MM.1S (cell line): ENCODE measurements around the gene HGS.
A peak's percentile ranks its signal among the peaks of the same experiment; 100 is the strongest.

ENCODE experiments used
- DNase-seq: peaks from one replicate; pipeline ENCODE4 v3.0.0-alpha.2; 2015
- H2AFZ ChIP-seq: fragments of 300-600 bp; sonication (generic); 2 replicates; pipeline ENCODE4 v1.6.0; 2016; ENCODE audit warnings: antibody characterized with exemption, low read length
- H3F3A ChIP-seq: fragments of 300-600 bp; sonication (generic); 2 replicates; pipeline ENCODE4 v1.6.1; 2016; ENCODE audit warnings: mild to moderate bottlenecking, antibody characterized with exemption, low read length, moderate library complexity, mixed read lengths; ENCODE audit not compliant: insufficient read depth
- H3K27ac ChIP-seq: fragments of 300-600 bp; sonication (generic); 2 replicates; pipeline ENCODE4 v1.5.1; 2016; ENCODE audit warnings: mild to moderate bottlenecking, low read length
- H3K27me3 ChIP-seq: fragments of 300-600 bp; sonication (generic); replicated peaks from 2 replicates; pipeline ENCODE4 v1.6.0; 2016; ENCODE audit warnings: low read length; ENCODE audit not compliant: insufficient read depth
- H3K36me3 ChIP-seq: fragments of 300-600 bp; sonication (generic); replicated peaks from 2 replicates; pipeline ENCODE4 v1.6.1; 2016; ENCODE audit warnings: mild to moderate bottlenecking, low read length, mixed read lengths; ENCODE audit not compliant: insufficient read depth
- H3K4me1 ChIP-seq: fragments of 300-600 bp; sonication (generic); 2 replicates; pipeline ENCODE4 v1.6.1; 2016; ENCODE audit warnings: low read length, mixed read lengths
- H3K4me2 ChIP-seq: fragments of 300-600 bp; sonication (generic); 2 replicates; pipeline ENCODE4 v1.6.0; 2016; ENCODE audit warnings: low read depth, low read length
- H3K4me3 ChIP-seq: fragments of 300-600 bp; sonication (generic); 2 replicates; pipeline ENCODE4 v1.5.1; 2016; ENCODE audit warnings: low read length, mixed read lengths
- H3K79me2 ChIP-seq: fragments of 300-600 bp; sonication (generic); 2 replicates; pipeline ENCODE4 v1.6.1; 2016; ENCODE audit warnings: mixed run types, low read length, mixed read lengths
- H3K9ac ChIP-seq: fragments of 300-600 bp; sonication (generic); 2 replicates; pipeline ENCODE4 v1.6.1; 2016; ENCODE audit warnings: low read length, mixed read lengths
- H3K9me2 ChIP-seq: fragments of 300-600 bp; sonication (generic); replicated peaks from 2 replicates; pipeline ENCODE4 v1.6.1; 2016; ENCODE audit warnings: mild to moderate bottlenecking, low read length, mixed read lengths; ENCODE audit not compliant: insufficient read depth
- H3K9me3 ChIP-seq: fragments of 300-600 bp; sonication (generic); replicated peaks from 2 replicates; pipeline ENCODE4 v1.6.1; 2016; ENCODE audit warnings: mild to moderate bottlenecking, low read length, mixed read lengths; ENCODE audit not compliant: insufficient read depth
- H4K20me1 ChIP-seq: fragments of 300-600 bp; sonication (generic); 2 replicates; pipeline ENCODE4 v1.6.1; 2016; ENCODE audit warnings: mild to moderate bottlenecking, low read length, moderate library complexity, mixed read lengths; ENCODE audit not compliant: insufficient read depth
- CTCF ChIP-seq: fragments of 300-600 bp; sonication (generic); IDR thresholded peaks from 2 replicates; pipeline ENCODE4 v1.5.1; 2016; ENCODE audit warnings: antibody characterized with exemption, low read length, mixed read lengths
- EZH2 ChIP-seq: fragments of 300-600 bp; sonication (generic); optimal IDR thresholded peaks from 2 replicates; pipeline ENCODE3; 2017; ENCODE audit warnings: low read depth, mild to moderate bottlenecking, antibody characterized with exemption, low read length, mixed read lengths
- EZH2phosphoT487 ChIP-seq: fragments of 300-600 bp; sonication (generic); IDR thresholded peaks from 2 replicates; pipeline ENCODE4 v1.6.1; 2018; ENCODE audit warnings: antibody characterized with exemption, low read length

Gene HGS

GRCh38 chr17:81697261-81698044, 13.6 kb downstream of the HGS start:
- Histone ChIP-seq H4K20me1 (no peaks in the 10 kb centered on the region; the same call in 1 of the 2 replicates), H3K27ac (no peak overlapping the region), H2AFZ (no peak overlapping the region), H3K4me2 (no peak overlapping the region), H3K36me3 (no peaks in the 10 kb centered on the region; the same call in 1 of the 2 replicates), H3F3A (peaks cover 12% of the 10 kb centered on the region), H3K9me3 (no peaks in the 10 kb centered on the region), H3K9ac (no peak overlapping the region), H3K4me3 (no peak overlapping the region), H3K79me2 (peaks cover 45% of the 10 kb centered on the region), H3K27me3 (no peaks in the 10 kb centered on the region), H3K9me2 (no peaks in the 10 kb centered on the region), H3K4me1 (peaks cover 10% of the 10 kb centered on the region)
- no peak for TF ChIP-seq CTCF
- no peak for TF ChIP-seq EZH2phosphoT487
- TF ChIP-seq EZH2 = no peak
- no peak for DNase-seq

- no peak for DNase-seq
- H3K4me2 ChIP-seq = peak overlapping the region; percentile 99
- H3F3A ChIP-seq = peaks cover 16% of the 10 kb centered on the region
- H3K36me3 ChIP-seq = peaks cover 3% of the 10 kb centered on the region; the same call in 1 of the 2 replicates
- H3K4me1 ChIP-seq = peaks cover 15% of the 10 kb centered on the region
- no peaks in the 10 kb centered on the region for H3K9me2 ChIP-seq
- no peaks in the 10 kb centered on the region for H3K27me3 ChIP-seq
- no peaks in the 10 kb centered on the region for H3K9me3 ChIP-seq
- no peak overlapping the region for H3K9ac ChIP-seq
- H3K27ac ChIP-seq = no peak overlapping the region
- H2AFZ ChIP-seq = no peak overlapping the region
- peaks cover 75% of the 10 kb centered on the region for H3K79me2 ChIP-seq
- H3K4me3 ChIP-seq = no peak overlapping the region
- no peak for TF ChIP-seq EZH2phosphoT487
- H4K20me1 ChIP-seq = no peaks in the 10 kb centered on the region; the same call in 1 of the 2 replicates
Observed at GRCh38 chr17:81700353-81701287, 16.8 kb downstream of the HGS start.

GRCh38 chr17:81701288-81702071, 17.7 kb downstream of the HGS start:
- Histone ChIP-seq H3K27me3 (no peaks in the 10 kb centered on the region), H3K9ac (peak overlapping the region; percentile 99; the same call in 1 of the 2 replicates), H2AFZ (no peak overlapping the region), H3K4me1 (peaks cover 15% of the 10 kb centered on the region), H3K36me3 (peaks cover 8% of the 10 kb centered on the region), H3K79me2 (peaks cover 84% of the 10 kb centered on the region), H3K4me3 (peak overlapping the region; percentile 97), H3K9me2 (no peaks in the 10 kb centered on the region), H3K27ac (peak overlapping the region; percentile 88; the same call in 1 of the 2 replicates), H4K20me1 (no peaks in the 10 kb centered on the region; the same call in 1 of the 2 replicates), H3K9me3 (no peaks in the 10 kb centered on the region), H3K4me2 (peak overlapping the region; percentile 99), H3F3A (peaks cover 16% of the 10 kb centered on the region)
- TF ChIP-seq CTCF = peak; percentile 34
- no peak for TF ChIP-seq EZH2phosphoT487
- DNase-seq = peak; percentile 39
